HG02981 (cell line): ENCODE measurements around the gene VENTX.

Experiments used
- ATAC-seq: cut with Tn5 transposase; IDR thresholded peaks from one replicate; pipeline ENCODE4 v1.9.1; 2021; ENCODE audit warnings: mild to moderate bottlenecking, moderate library complexity; ENCODE audit not compliant: unreplicated experiment

VENTX gene

DNA sequence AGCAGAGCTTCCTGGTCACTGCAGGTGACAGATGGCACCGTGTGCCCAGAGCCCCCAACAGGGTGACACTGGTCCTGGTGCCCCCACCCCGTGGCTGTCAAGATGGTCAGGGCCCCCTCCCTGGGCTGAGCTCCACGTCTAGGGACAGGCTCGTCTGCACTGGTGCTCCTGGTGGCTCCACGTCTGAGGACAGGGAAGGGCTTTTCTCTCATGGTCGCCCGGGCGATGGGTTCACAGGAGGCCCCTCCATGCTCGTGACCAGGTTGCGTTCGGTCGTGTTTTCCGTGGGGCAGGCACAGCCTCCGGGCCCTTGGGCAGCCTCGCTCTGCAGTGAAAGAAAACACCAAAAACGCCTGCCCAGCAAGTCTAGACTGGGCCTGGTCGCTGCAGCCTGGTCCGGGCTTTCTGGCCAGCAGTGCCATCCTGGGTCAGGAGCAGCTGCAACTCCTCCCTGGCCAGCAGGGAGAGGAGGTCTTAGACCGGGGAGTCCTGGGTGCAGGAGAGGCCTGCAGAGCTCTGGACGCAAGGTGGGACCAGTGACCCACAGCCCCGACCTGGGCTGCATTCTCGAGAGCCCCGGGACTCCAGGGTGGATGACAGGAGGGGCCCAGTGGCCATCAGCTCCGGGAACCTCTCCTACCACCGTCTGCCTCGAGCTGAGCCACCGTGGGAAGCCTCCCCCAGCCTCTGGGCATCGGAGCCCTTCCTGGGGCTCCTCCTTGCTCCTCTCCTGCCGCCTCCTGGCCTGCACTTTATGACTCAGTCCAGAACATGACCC is 35.5 kb upstream of the VENTX start:
- ATAC-seq = no peak

- ATAC-seq = no peak
These were observed 34.6 kb upstream of the VENTX start for GRCh38 chr10:133202778-133203651.

DNA sequence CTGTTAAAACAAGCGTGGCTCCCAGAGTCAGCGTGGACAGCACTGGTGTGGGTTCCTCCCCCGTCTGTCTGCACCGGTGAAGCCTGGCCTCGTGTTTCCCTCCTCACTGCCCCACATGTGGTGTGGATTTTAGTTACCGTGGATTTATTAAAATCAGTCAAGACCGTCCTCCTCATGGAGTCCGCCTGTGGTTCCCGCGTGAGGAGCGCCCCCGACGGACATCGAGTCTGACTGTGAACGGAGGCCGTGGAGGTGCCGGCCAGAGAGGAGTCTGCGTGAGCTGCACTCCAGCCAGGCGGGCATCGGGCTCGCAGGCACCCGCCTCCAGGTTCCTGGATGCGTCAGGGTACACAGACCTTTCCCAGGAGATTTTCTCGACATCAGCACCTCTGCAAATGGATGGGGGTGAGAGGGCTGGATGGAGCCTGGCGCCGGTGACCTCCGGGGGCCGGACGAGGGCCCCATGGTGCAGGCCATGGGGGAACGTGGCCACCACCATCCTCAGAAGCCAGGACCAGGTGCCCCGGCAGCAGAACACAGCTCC is 33.9 kb upstream of the VENTX start:
- no peak for ATAC-seq

DNA sequence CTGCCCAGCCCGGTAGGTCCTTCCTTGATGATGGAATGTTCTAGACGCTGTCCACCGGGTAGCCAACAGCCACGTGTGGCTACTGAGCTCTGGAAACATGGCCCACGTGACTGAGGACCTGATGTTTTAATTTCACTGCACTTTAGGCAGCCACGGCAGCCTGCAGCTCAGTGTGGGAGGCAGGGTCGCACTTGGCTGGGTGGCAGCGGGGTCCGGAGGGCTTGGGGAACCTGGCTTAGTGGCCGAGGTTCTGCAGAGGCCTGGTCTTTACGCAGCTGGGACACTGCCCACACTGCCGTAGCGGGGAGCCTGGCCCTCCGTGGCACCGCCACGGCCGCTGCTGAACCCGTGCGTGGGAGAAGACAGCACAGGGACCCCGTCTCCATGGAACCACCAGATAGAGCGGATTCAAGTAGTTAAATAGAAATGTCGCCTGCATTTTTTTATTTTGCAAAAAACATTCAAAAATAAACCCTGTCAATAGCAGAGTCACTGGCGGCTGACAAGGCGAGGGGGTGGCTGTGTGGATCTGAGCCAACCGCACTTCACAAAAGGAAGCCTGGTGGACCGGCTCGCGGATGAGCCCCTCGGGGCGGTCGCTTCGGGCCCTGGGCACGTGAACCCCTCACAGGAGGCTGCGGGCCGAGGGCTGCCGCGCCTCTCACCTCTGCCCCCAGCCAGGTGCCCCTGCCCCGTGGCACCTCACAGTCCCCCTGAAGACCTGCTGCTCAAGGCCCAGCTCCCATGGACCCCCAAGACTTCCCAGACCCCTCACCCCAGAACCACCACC is 33.2 kb upstream of the VENTX start:
- ATAC-seq = no peak

GRCh38 chr10:133205146-133205545 is 32.5 kb upstream of the VENTX start:
- no peak for ATAC-seq

DNA sequence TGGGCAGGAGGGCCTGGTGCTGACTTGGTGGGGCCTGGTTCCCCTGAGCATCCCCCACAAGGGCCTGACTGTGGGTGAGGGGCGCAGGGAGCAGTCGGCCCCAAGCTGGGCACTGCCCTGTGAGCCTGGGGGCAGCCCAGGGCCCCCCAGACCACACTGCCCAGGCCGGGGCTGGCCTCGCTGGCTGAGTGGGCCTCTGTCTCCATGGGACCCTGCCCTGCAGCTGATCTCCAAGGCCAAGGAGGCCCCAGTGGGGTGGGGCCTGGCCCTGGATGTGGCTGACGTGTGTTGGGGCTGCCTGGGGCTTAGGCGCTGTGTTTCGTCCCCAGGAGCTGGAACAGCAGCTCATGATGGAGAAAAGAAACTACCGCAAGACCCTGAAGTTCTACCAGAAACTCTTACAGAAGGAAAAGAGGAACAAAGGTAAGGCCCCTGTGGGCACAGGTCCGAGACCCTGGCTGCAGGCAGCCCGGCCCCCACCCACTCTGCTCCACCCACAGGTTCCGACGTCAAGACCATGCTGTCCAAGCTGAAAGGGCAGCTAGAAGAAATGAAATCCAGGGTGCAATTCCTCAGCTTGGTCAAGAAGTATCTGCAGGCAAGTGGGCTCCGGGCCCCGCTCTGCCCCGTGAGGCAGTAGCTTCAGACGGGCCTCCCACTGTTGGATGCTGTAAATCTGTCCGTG is 31.2 kb upstream of the VENTX start:
- no peak for ATAC-seq

DNA sequence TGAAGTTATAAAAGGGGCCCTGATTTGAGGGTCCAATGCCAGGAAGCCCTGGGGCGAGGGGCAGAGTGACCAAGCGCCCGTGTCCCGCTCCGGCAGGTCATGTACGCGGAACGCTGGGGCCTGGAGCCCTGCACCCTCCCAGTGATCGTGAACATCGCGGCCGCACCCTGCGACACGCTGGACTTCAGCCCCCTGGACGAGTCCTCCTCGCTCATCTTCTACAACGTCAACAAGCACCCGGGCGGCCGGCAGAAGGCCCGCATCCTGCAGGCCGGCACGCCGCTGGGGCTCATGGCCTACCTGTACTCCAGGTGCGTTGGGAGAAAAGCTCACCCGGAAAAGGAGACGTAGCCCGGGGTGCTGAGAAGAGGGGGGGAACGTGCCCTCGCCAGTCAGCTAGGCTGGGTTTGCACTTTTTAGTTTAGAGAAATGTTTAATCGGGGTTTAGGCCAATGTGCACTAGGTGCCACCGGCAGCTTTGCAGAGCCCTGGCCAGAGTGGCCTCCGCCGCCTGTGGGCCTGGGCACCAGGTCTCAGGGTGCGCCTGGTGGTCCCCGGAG is 30.5 kb upstream of the VENTX start:
- no peak for ATAC-seq

- ATAC-seq = no peak
These were observed 30.0 kb upstream of the VENTX start for GRCh38 chr10:133207627-133208026.

DNA sequence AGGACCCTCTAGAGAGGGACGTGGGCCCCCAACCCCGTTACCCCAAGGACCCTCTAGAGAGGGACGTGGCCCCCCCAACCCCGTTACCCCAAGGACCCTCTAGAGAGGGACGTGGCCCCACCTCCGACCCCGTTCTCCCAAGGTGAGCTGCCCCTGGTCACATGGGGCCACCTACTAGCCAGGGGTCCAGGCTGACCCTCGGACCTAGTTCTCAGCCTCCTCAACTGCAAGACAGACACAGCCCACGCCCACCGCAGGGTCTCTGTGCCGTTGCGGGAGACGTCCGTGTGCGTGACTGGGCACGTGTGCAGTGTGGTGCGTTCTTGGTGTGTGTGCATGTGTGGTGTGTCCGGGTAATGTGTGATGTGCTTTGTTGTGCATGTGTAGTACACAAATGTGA is 29.2 kb upstream of the VENTX start:
- ATAC-seq = no peak

DNA sequence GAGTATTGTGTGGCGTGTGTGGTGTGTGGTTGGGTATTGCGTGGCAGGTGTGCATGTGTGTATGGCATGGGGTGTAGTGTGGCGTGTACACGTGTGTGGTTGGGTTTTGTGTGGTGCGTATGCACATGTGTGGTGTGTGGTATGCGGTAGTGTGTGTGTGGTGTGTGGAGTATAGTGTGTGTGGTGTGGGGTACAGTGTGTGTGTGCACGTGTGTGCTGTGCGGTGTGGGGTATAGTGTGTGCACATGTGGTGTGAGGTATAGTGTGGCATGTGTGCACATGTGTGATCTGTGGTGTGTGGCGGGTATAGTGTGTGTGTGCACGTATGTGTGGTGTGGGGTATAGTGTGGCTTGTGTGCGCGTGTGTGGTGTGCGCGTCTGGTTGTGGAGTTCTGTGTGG is 28.5 kb upstream of the VENTX start:
- no peak for ATAC-seq

DNA sequence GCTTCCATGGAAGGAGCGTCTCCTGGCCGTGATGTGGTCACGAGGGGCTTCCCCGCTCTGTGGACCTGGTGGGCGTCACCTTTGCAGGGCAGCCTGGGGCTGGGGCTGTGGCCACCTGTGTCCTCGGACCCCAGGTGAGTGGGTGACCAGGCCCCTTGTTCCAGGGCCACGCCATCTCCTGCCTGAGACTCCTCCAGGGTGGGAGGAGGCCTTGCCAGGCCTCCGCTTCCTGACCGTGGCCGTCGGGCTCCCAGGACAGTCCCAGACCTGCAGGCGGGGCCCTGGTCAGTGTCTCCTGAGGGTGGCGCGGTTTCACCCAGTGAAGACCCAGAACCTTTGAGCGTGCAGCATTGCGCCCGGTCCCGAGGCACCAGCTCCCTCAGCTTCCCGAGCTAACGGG is 28.0 kb upstream of the VENTX start:
- ATAC-seq = no peak

DNA sequence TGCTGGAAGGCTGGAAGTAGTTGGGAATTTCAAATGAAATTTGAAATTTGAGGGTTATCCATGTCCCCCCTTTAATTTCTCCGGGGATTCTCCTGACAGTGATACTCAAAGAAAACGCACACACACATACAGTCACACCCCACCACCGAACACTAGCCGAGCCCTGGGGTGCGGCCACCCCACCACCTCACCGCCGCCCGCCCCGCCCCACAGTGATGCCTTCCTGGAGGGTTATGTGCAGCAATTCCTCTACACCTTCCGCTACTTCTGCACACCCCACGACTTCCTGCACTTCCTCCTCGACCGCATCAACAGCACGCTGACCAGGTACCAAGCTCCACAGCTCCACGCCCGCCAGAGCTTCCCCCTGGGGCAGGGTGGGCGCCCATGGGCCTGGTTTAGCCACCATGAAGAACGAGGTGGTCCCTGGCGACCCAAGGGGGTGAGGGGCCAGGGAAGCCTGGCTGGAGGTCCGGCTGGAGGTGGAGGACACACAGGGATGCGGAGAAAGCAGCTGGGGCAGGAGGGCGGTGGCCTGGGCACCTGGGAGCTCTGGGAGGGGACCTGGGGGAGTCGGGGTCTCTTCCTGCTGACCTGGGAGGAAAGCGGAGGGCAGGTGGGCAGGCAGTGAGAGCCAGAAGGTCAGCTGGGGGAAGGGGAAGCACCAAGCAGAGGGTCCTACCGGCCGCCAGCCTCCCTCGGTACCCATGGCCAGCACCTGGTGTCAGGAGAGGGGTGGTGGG is 27.1 kb upstream of the VENTX start:
- no peak for ATAC-seq

DNA sequence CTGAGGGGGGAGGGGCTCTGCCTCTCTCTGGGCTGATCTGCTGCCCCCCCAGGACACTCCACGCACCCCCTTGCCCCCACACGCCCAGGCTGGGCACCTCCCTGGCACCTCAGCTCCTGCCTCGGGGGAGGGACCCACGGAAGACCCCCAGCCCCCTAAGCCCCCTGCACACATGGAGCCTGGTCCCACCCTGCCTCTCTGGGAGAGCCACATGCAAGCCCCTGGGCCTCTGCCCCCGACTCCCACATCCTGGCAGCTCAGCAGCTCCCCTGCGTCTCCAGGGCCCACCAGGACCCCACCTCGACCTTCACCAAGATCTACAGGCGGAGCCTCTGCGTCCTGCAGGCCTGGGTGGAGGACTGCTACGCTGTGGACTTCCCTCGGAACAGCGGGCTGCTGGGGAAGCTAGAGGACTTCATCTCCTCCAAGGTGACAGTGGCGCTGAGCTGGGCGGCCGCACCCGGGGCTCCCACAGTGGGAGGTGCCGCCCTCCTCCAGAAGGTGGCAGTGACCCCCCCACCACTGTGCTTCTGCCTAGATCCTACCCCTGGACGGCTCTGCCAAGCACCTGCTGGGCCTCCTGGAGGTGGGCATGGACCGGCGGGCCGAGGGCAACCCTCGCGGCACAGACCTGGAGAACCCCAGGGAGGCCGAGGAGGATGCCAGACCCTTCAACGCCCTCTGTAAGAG is 26.4 kb upstream of the VENTX start:
- ATAC-seq = no peak

GRCh38 chr10:133211959-133212852 is 25.4 kb upstream of the VENTX start:
- ATAC-seq = no peak

DNA sequence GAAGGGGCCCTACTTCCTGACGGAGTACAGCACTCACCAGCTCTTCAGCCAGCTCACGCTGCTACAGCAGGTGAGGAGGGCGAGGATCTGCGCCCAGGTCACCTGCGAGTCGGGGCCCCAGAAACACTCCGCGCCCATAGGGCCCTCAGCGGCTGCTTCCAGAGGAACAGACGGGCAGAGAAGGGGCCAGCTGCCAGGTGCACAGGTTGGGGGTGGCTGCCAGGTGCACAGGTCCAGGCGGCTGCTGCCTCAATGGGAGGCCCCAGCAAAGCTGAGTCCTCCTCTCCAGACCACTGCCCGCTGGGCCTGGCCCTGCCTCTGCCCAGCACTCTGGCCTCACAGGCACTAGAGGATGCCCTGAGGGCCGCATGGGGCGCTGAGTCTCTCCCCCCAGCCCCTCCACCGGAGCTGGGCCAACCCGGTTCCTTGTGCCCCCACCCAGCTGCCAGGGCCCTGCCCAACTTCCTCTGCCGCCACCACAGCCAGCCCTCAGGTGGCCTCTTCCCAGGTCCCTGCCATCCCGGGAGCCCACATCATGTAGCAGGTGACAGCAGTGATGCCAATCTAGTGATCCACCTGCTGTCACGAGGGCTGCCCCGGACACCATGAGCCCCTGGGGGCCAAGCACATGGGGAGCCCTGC is 24.7 kb upstream of the VENTX start:
- no peak for ATAC-seq

DNA sequence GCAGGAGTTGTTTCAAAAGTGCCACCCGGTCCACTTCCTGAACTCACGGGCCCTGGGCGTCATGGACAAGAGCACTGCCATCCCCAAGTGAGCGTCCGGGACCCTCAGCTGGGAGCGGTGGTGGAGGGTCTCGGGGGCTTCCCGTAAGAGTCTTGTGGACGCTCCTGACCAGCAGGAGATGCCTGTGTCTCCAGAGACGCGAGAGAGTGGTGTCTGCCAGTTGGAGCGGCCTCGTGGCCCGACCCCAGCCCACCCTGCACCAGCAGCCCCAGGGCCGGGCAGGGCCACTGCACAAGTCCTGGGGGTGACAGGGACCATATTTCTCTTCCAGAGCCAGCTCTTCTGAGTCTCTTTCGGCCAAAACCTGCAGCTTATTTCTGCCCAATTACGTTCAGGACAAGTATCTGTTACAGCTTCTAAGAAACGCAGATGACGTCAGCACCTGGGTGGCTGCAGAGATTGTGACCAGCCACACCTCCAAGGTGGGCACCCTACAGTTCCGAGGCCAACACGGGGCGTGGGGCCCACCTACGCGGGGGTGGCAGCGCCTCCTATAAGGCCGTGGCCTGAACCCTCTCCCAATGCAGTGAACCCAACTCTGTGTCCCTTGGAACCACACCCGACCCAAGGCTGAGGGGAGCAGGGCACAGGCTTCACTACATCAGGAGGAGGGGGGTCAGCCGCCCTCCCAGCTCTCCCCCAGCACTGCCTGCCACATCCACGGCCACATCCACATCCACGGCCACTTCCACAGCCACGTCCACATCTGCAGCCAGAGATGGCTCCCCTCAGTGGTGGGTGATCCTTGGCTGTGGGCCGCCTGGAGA is 23.8 kb upstream of the VENTX start:
- ATAC-seq = no peak
